ENCODE measurements around the gene SLC40A1.

DNA sequence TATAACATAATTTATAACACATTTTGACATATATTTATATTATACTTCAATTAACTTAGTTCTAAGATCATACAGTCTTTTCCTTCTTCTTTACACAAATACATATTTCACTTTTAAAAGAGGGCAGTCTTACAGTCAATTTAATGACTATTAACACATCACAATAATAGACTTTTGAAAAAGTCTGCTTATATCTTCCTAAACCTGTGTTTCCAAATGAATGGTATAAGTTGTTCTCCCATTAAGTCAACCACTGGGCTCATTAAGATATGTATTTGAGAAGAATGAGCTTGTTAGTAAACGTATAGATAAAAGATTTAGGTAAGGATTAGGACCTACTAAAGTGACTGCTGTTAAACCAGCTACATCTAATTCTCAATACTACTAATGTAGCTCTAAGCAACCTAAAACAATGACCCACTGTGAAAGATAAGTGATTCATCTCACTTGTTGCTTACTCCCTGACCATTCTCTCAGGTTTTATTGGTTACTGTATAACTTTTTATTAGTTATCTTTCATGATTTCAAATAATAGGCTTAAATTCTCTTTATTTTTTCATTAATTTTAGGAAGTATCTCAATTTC lies 27.0 kb downstream of the SLC40A1 start:
- TF ChIP-seq POLR2A (IDR thresholded peaks at IDR 0.05; ENCODE audit: low read depth, low read length) (no peak), POLR2AphosphoS5 (IDR thresholded peaks at IDR 0.05; ENCODE audit: low read depth, low read length) (no peak)

All from GM12891 (cell line).